ENCODE data around the gene FUT8. TPM values are rescaled to one million over a fixed set of nuclear protein-coding genes. Genes with fewer than 3 reads are reported as not detected.

The FUT8 gene
- total RNA-seq, 2 donors from 2014 or later, result 9.5 to 13.5 TPM

DNA sequence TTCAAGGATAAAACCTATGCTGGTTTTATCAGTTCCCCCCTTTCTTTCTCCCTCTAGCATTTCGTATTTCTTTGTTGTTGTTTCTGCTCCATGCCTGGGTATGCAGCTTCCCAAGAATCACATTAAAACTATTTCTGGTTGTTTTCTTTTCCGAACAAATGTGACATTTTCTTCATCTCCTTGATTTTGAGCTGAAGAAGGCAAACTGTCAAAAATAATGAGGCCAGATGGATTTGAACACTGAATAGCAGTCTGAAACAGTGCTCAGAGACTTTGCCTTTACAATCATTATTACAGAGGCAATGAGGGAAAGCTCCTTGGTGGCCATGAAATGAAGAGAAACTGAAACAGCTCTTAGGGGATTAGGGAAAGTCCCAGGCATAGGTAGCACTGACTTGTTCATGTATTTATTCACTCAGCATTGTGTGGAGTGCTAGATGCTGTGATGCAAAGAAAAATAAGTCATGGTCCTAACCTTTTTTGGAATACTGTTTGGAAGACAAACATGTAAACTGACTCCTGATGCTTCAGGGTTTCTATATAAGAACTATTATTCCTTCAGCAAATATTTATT lies 319.5 kb downstream of the FUT8 start:
- TF ChIP-seq, protein P1, sequence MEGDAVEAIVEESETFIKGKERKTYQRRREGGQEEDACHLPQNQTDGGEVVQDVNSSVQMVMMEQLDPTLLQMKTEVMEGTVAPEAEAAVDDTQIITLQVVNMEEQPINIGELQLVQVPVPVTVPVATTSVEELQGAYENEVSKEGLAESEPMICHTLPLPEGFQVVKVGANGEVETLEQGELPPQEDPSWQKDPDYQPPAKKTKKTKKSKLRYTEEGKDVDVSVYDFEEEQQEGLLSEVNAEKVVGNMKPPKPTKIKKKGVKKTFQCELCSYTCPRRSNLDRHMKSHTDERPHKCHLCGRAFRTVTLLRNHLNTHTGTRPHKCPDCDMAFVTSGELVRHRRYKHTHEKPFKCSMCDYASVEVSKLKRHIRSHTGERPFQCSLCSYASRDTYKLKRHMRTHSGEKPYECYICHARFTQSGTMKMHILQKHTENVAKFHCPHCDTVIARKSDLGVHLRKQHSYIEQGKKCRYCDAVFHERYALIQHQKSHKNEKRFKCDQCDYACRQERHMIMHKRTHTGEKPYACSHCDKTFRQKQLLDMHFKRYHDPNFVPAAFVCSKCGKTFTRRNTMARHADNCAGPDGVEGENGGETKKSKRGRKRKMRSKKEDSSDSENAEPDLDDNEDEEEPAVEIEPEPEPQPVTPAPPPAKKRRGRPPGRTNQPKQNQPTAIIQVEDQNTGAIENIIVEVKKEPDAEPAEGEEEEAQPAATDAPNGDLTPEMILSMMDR (IDR thresholded peaks at IDR 0.05), result no peak
- H3K4me1 ChIP-seq, result no peaks in the 10 kb centered on the region
- H3K27ac ChIP-seq, result no peak overlapping the region
- no peaks in the 10 kb centered on the region for H3K36me3 ChIP-seq
- no peak for DNase-seq (ENCODE audit: low spot score)
- no peaks in the 10 kb centered on the region for H3K27me3 ChIP-seq
- no peak overlapping the region for H3K4me3 ChIP-seq
- no peaks in the 10 kb centered on the region for H3K9me3 ChIP-seq

DNA sequence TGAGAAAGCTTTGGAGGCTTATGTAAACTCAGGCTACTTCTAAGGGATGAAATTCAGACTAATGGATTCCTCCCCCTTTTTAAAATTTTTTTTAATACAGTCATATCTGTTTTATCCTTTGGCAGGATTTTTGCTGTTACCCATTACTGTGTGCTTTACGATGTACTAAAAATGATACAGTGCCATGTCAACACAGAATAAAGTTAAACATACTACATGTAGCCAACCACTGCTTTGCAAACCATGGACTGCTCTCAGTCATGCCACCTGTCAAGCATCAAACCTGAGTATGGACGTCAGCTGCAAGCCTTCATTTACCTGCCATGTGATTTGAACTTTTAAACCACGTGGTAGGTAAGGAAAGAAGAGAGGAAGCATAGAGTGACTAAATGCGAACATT lies 325.8 kb downstream of the FUT8 start:
- TF ChIP-seq, protein P1 (IDR thresholded peaks at IDR 0.05), result no peak
- DNase-seq (ENCODE audit: low spot score), result no peak
- H3K27ac ChIP-seq, result no peak overlapping the region
- no peaks in the 10 kb centered on the region for H3K27me3 ChIP-seq
- peaks cover 10% of the 10 kb centered on the region for H3K36me3 ChIP-seq
- no peaks in the 10 kb centered on the region for H3K4me1 ChIP-seq
- H3K4me3 ChIP-seq, result no peak overlapping the region
- H3K9me3 ChIP-seq, result no peaks in the 10 kb centered on the region

DNA sequence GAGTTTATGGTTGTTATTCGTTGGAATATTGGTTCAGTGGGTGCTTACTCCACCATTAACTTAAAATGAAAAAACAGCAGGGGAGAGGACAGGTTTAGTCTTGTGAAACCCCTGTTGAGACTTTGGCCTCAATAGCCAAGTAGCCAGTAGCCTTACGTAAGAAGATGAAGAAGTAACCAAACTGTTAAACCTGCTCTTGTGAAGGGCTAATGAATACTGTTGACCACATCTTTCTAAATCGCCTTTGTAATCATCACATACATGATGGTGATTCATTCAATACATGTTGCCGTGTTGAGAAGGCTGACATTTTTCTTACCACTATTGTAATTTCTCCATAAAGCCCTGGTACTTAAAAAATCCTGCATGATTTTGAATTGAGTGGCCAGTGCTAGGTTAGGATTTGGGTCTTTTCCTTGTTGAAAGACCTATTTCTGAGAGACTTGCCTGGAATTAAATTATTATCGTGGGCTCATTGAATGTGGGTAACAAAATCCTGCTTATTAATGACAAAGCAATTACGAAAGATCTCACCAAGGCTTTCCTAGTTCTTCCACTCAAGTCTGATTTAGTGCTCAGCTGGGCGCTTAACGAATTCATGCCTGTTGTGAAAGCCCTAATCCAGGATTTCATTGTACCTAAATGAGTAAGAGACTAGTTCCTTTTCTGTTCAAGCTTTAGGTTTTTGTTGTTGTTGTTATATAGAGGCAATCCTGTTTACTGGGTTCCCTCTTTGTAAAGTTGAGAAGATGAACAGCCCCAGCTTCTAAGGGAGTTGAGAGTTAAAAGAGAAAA lies 333.1 kb downstream of the FUT8 start:
- Histone ChIP-seq H3K27me3 (no peaks in the 10 kb centered on the region), H3K36me3 (peaks cover 10% of the 10 kb centered on the region), H3K9me3 (no peaks in the 10 kb centered on the region), H3K4me3 (no peak overlapping the region), H3K4me1 (no peaks in the 10 kb centered on the region), H3K27ac (no peak overlapping the region)
- DNase-seq (ENCODE audit: low spot score), result no peak
- TF ChIP-seq, protein P1 (IDR thresholded peaks at IDR 0.05), result no peak

DNA sequence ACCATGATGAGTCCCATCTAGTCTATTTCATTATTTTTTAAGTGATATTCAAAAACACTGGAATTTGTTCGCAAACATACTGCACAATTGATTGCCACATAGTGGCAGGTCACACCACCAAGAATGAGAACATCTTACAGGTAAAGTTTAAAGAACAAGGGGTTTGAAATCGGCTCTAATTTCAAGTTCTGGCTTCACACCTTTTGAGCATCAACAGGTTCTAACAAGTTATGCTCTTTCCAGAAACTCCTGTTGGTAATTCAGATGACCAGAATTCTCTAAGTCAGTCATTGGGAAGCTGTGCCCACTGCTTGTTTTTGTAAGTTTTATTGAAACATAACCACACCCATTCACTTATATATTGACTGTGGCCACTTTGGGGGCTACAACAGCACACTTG lies 336.3 kb downstream of the FUT8 start:
- no peak overlapping the region for H3K4me3 ChIP-seq
- H3K27me3 ChIP-seq, result no peaks in the 10 kb centered on the region
- no peaks in the 10 kb centered on the region for H3K4me1 ChIP-seq
- no peaks in the 10 kb centered on the region for H3K36me3 ChIP-seq
- no peak overlapping the region for H3K27ac ChIP-seq
- no peaks in the 10 kb centered on the region for H3K9me3 ChIP-seq
- TF ChIP-seq, protein P1 (IDR thresholded peaks at IDR 0.05), result no peak
- DNase-seq (ENCODE audit: low spot score), result no peak

GRCh38 chr14:65749287-65749686 lies 336.8 kb downstream of the FUT8 start:
- H3K9me3 ChIP-seq, result no peaks in the 10 kb centered on the region
- H3K4me3 ChIP-seq, result no peak overlapping the region
- H3K4me1 ChIP-seq, result no peaks in the 10 kb centered on the region
- no peak for DNase-seq (ENCODE audit: low spot score)
- no peaks in the 10 kb centered on the region for H3K36me3 ChIP-seq
- H3K27me3 ChIP-seq, result no peaks in the 10 kb centered on the region
- no peak overlapping the region for H3K27ac ChIP-seq
- TF ChIP-seq, protein P1 (IDR thresholded peaks at IDR 0.05), result no peak
